MM.1S (cell line): ENCODE data around the gene COL27A1.

Source experiments
- DNase-seq: peaks from one replicate; pipeline ENCODE4 v3.0.0-alpha.2; 2015
- H2AFZ ChIP-seq: fragments of 300-600 bp; sonication (generic); 2 replicates; pipeline ENCODE4 v1.6.0; 2016; ENCODE audit warnings: antibody characterized with exemption, low read length
- H3F3A ChIP-seq: fragments of 300-600 bp; sonication (generic); 2 replicates; pipeline ENCODE4 v1.6.1; 2016; ENCODE audit warnings: mild to moderate bottlenecking, antibody characterized with exemption, low read length, moderate library complexity, mixed read lengths; ENCODE audit not compliant: insufficient read depth
- H3K27ac ChIP-seq: fragments of 300-600 bp; sonication (generic); 2 replicates; pipeline ENCODE4 v1.5.1; 2016; ENCODE audit warnings: mild to moderate bottlenecking, low read length
- H3K27me3 ChIP-seq: fragments of 300-600 bp; sonication (generic); replicated peaks from 2 replicates; pipeline ENCODE4 v1.6.0; 2016; ENCODE audit warnings: low read length; ENCODE audit not compliant: insufficient read depth
- H3K36me3 ChIP-seq: fragments of 300-600 bp; sonication (generic); replicated peaks from 2 replicates; pipeline ENCODE4 v1.6.1; 2016; ENCODE audit warnings: mild to moderate bottlenecking, low read length, mixed read lengths; ENCODE audit not compliant: insufficient read depth
- H3K4me1 ChIP-seq: fragments of 300-600 bp; sonication (generic); 2 replicates; pipeline ENCODE4 v1.6.1; 2016; ENCODE audit warnings: low read length, mixed read lengths
- H3K4me2 ChIP-seq: fragments of 300-600 bp; sonication (generic); 2 replicates; pipeline ENCODE4 v1.6.0; 2016; ENCODE audit warnings: low read depth, low read length
- H3K4me3 ChIP-seq: fragments of 300-600 bp; sonication (generic); 2 replicates; pipeline ENCODE4 v1.5.1; 2016; ENCODE audit warnings: low read length, mixed read lengths
- H3K79me2 ChIP-seq: fragments of 300-600 bp; sonication (generic); 2 replicates; pipeline ENCODE4 v1.6.1; 2016; ENCODE audit warnings: mixed run types, low read length, mixed read lengths
- H3K9ac ChIP-seq: fragments of 300-600 bp; sonication (generic); 2 replicates; pipeline ENCODE4 v1.6.1; 2016; ENCODE audit warnings: low read length, mixed read lengths
- H3K9me2 ChIP-seq: fragments of 300-600 bp; sonication (generic); replicated peaks from 2 replicates; pipeline ENCODE4 v1.6.1; 2016; ENCODE audit warnings: mild to moderate bottlenecking, low read length, mixed read lengths; ENCODE audit not compliant: insufficient read depth
- H3K9me3 ChIP-seq: fragments of 300-600 bp; sonication (generic); replicated peaks from 2 replicates; pipeline ENCODE4 v1.6.1; 2016; ENCODE audit warnings: mild to moderate bottlenecking, low read length, mixed read lengths; ENCODE audit not compliant: insufficient read depth
- H4K20me1 ChIP-seq: fragments of 300-600 bp; sonication (generic); 2 replicates; pipeline ENCODE4 v1.6.1; 2016; ENCODE audit warnings: mild to moderate bottlenecking, low read length, moderate library complexity, mixed read lengths; ENCODE audit not compliant: insufficient read depth
- CTCF ChIP-seq: fragments of 300-600 bp; sonication (generic); IDR thresholded peaks from 2 replicates; pipeline ENCODE4 v1.5.1; 2016; ENCODE audit warnings: antibody characterized with exemption, low read length, mixed read lengths
- EZH2 ChIP-seq: fragments of 300-600 bp; sonication (generic); optimal IDR thresholded peaks from 2 replicates; pipeline ENCODE3; 2017; ENCODE audit warnings: low read depth, mild to moderate bottlenecking, antibody characterized with exemption, low read length, mixed read lengths
- EZH2phosphoT487 ChIP-seq: fragments of 300-600 bp; sonication (generic); IDR thresholded peaks from 2 replicates; pipeline ENCODE4 v1.6.1; 2018; ENCODE audit warnings: antibody characterized with exemption, low read length

COL27A1 gene

GRCh38 chr9:114116126-114116747 is 39.1 kb upstream of the COL27A1 start:
- Histone ChIP-seq H3K9me3 (no peaks in the 10 kb centered on the region), H3K27me3 (peaks cover 23% of the 10 kb centered on the region), H3K9ac (no peak overlapping the region), H3K4me3 (no peak overlapping the region), H4K20me1 (no peaks in the 10 kb centered on the region), H3K9me2 (no peaks in the 10 kb centered on the region), H3K36me3 (no peaks in the 10 kb centered on the region), H3K4me1 (no peaks in the 10 kb centered on the region), H2AFZ (no peak overlapping the region), H3K27ac (no peak overlapping the region), H3K79me2 (no peaks in the 10 kb centered on the region), H3F3A (no peaks in the 10 kb centered on the region), H3K4me2 (no peak overlapping the region)
- no peak for TF ChIP-seq CTCF
- no peak for TF ChIP-seq EZH2phosphoT487
- TF ChIP-seq EZH2: no peak
- no peak for DNase-seq

- DNase-seq: no peak
- no peaks in the 10 kb centered on the region for H4K20me1 ChIP-seq
- H2AFZ ChIP-seq: no peak overlapping the region
- peaks cover 23% of the 10 kb centered on the region for H3K27me3 ChIP-seq
- no peak overlapping the region for H3K4me2 ChIP-seq
- H3F3A ChIP-seq: no peaks in the 10 kb centered on the region
- no peak overlapping the region for H3K27ac ChIP-seq
- H3K4me3 ChIP-seq: no peak overlapping the region
- H3K79me2 ChIP-seq: no peaks in the 10 kb centered on the region
- TF ChIP-seq CTCF (no peak), EZH2 (no peak), EZH2phosphoT487 (no peak)
- no peaks in the 10 kb centered on the region for H3K9me3 ChIP-seq
- no peaks in the 10 kb centered on the region for H3K4me1 ChIP-seq
- H3K36me3 ChIP-seq: no peaks in the 10 kb centered on the region
- no peak overlapping the region for H3K9ac ChIP-seq
- H3K9me2 ChIP-seq: no peaks in the 10 kb centered on the region
Measured at GRCh38 chr9:114117614-114117995, 37.7 kb upstream of the COL27A1 start.

- no peak for TF ChIP-seq EZH2
- TF ChIP-seq EZH2phosphoT487: no peak
- no peak for TF ChIP-seq CTCF
- DNase-seq: no peak
Measured at GRCh38 chr9:114117996-114118830, 37.1 kb upstream of the COL27A1 start.

More at GRCh38 chr9:114117996-114118830, 37.1 kb upstream of the COL27A1 start:
- Histone ChIP-seq H3K27ac (no peak overlapping the region), H3K79me2 (no peaks in the 10 kb centered on the region), H4K20me1 (no peaks in the 10 kb centered on the region), H3K9ac (no peak overlapping the region), H3K9me3 (no peaks in the 10 kb centered on the region), H3K4me2 (no peak overlapping the region), H3K4me3 (no peak overlapping the region), H3K4me1 (no peaks in the 10 kb centered on the region), H3K36me3 (no peaks in the 10 kb centered on the region), H2AFZ (no peak overlapping the region), H3K9me2 (no peaks in the 10 kb centered on the region), H3K27me3 (peaks cover 23% of the 10 kb centered on the region), H3F3A (no peaks in the 10 kb centered on the region)
